GM18511 (cell line): ENCODE data around the gene TBC1D2B.
A peak's percentile ranks its signal among the peaks of the same experiment; 100 is the strongest.

Source experiments
- ATAC-seq: cut with Tn5 transposase; IDR thresholded peaks from one replicate; pipeline ENCODE4 v1.9.1; 2021; ENCODE audit warnings: mild to moderate bottlenecking, moderate library complexity; ENCODE audit not compliant: unreplicated experiment

Gene TBC1D2B

GRCh38 chr15:78037779-78038305 lies 39.7 kb downstream of the TBC1D2B start:
- ATAC-seq, result no peak

GRCh38 chr15:78037328-78037727 lies 40.2 kb downstream of the TBC1D2B start:
- no peak for ATAC-seq

GRCh38 chr15:78035861-78036476 lies 41.5 kb downstream of the TBC1D2B start:
- ATAC-seq, result no peak

- no peak for ATAC-seq
Measured at GRCh38 chr15:78035321-78035751, 42.2 kb downstream of the TBC1D2B start.

GRCh38 chr15:78034495-78035191 lies 42.9 kb downstream of the TBC1D2B start:
- ATAC-seq, result peak; percentile 82

GRCh38 chr15:78033864-78034263 lies 43.6 kb downstream of the TBC1D2B start:
- ATAC-seq, result peak; percentile 15

- ATAC-seq, result no peak
Measured at GRCh38 chr15:78032671-78033070, 44.8 kb downstream of the TBC1D2B start.

GRCh38 chr15:78024883-78025282 lies 52.6 kb downstream of the TBC1D2B start:
- no peak for ATAC-seq

- ATAC-seq, result no peak
Measured at GRCh38 chr15:78024519-78024870, 53.0 kb downstream of the TBC1D2B start.

- no peak for ATAC-seq
Measured at GRCh38 chr15:78023865-78024518, 53.5 kb downstream of the TBC1D2B start.

- no peak for ATAC-seq
Measured at GRCh38 chr15:78023081-78023665, 54.3 kb downstream of the TBC1D2B start.

- no peak for ATAC-seq
Measured at GRCh38 chr15:78021761-78022160, 55.8 kb downstream of the TBC1D2B start.

GRCh38 chr15:78020007-78020406 lies 57.5 kb downstream of the TBC1D2B start:
- no peak for ATAC-seq

GRCh38 chr15:78018946-78019644 lies 58.4 kb downstream of the TBC1D2B start:
- no peak for ATAC-seq

- no peak for ATAC-seq
Measured at GRCh38 chr15:78018445-78018844, 59.1 kb downstream of the TBC1D2B start.

- ATAC-seq, result no peak
Measured at GRCh38 chr15:78016860-78017259, 60.7 kb downstream of the TBC1D2B start.

GRCh38 chr15:78012643-78013077 lies 64.9 kb downstream of the TBC1D2B start:
- no peak for ATAC-seq

- ATAC-seq, result no peak
Measured at GRCh38 chr15:78010067-78010466, 67.4 kb downstream of the TBC1D2B start.

- ATAC-seq, result no peak
Measured at GRCh38 chr15:78007964-78008886, 69.3 kb downstream of the TBC1D2B start.
